ENCODE data around the gene KCNN4. TPM values are rescaled to one million over a fixed set of nuclear protein-coding genes. Genes with fewer than 3 reads are reported as not detected.

Gene KCNN4
- total and polyA plus RNA-seq, 5 donors = 0.26 to 1.4 (median 0.33) TPM; not detected in 1

Other genes starting within 250 kb of the KCNN4 start
- 1 to 10 TPM; 1.4 to 3.2 (median 2.4) TPM for gene ZNF575, start 247.8 kb downstream of the KCNN4 start, total RNA-seq
- 0.97 TPM for gene ZNF575, start 247.8 kb downstream of the KCNN4 start, polyA plus RNA-seq
- 10 to 100 TPM; 13.5 to 17.1 (median 15.6) TPM for gene XRCC1, start 205.4 kb downstream of the KCNN4 start, total RNA-seq
- 11.2 TPM for gene XRCC1, start 205.4 kb downstream of the KCNN4 start, polyA plus RNA-seq
- gene PINLYP, start 205.2 kb downstream of the KCNN4 start, total RNA-seq = 1 to 10 TPM; 3.8 to 6.8 (median 4.9) TPM
- 9.8 TPM for gene PINLYP, start 205.2 kb downstream of the KCNN4 start, polyA plus RNA-seq
- 10 to 100 TPM; 19.4 to 29.2 (median 24.7) TPM for gene IRGQ, start 184.8 kb downstream of the KCNN4 start, total RNA-seq
- 9.4 TPM for gene IRGQ, start 184.8 kb downstream of the KCNN4 start, polyA plus RNA-seq
- gene ZNF576, start 184.4 kb downstream of the KCNN4 start, total RNA-seq = 10 to 100 TPM; 11.5 to 15.4 (median 13.0) TPM
- gene ZNF576, start 184.4 kb downstream of the KCNN4 start, polyA plus RNA-seq = 11.6 TPM
- gene SRRM5, start 168.9 kb downstream of the KCNN4 start, total RNA-seq = under 1 TPM in 3 of 4 donors, not detected in 1; 0.23 to 0.29 (median 0.28) TPM
- 0.34 TPM for gene SRRM5, start 168.9 kb downstream of the KCNN4 start, polyA plus RNA-seq
- 10 to 100 TPM; 41.4 to 50.6 (median 45.7) TPM for gene ZNF428, start 161.3 kb downstream of the KCNN4 start, total RNA-seq
- 65.0 TPM for gene ZNF428, start 161.3 kb downstream of the KCNN4 start, polyA plus RNA-seq
- 10 to 100 TPM; 12.4 to 15.9 (median 14.1) TPM for gene CADM4, start 141.1 kb downstream of the KCNN4 start, total RNA-seq
- 17.6 TPM for gene CADM4, start 141.1 kb downstream of the KCNN4 start, polyA plus RNA-seq
- 10 to 100 TPM in 1 of 4 donors, 1 to 10 TPM in 3; 4.6 to 15.4 (median 7.1) TPM for gene PLAUR, start 110.8 kb downstream of the KCNN4 start, total RNA-seq
- 7.9 TPM for gene PLAUR, start 110.8 kb downstream of the KCNN4 start, polyA plus RNA-seq
- not detected for gene IRGC, start 64.9 kb downstream of the KCNN4 start, total RNA-seq
- gene IRGC, start 64.9 kb downstream of the KCNN4 start, polyA plus RNA-seq = not detected
- 10 to 100 TPM; 14.8 to 21.0 (median 15.8) TPM for gene SMG9, start 26.0 kb downstream of the KCNN4 start, total RNA-seq
- gene SMG9, start 26.0 kb downstream of the KCNN4 start, polyA plus RNA-seq = 11.7 TPM
- 1 to 10 TPM in 2 of 4 donors, under 1 TPM in 2; 0.28 to 2.5 (median 0.90) TPM for gene LYPD5, start 21.5 kb upstream of the KCNN4 start, total RNA-seq
- gene LYPD5, start 21.5 kb upstream of the KCNN4 start, polyA plus RNA-seq = 0.34 TPM
- 10 to 100 TPM; 10.7 to 13.8 (median 11.3) TPM for gene ZNF283, start 46.3 kb upstream of the KCNN4 start, total RNA-seq
- 4.7 TPM for gene ZNF283, start 46.3 kb upstream of the KCNN4 start, polyA plus RNA-seq
- 10 to 100 TPM in 1 of 4 donors, 1 to 10 TPM in 3; 6.2 to 11.3 (median 6.8) TPM for gene ZNF404, start 103.0 kb upstream of the KCNN4 start, total RNA-seq
- 12.2 TPM for gene ZNF404, start 103.0 kb upstream of the KCNN4 start, polyA plus RNA-seq
- gene ZNF45, start 154.3 kb upstream of the KCNN4 start, total RNA-seq = 1 to 10 TPM; 8.1 to 9.0 (median 8.6) TPM
- gene ZNF45, start 154.3 kb upstream of the KCNN4 start, polyA plus RNA-seq = 2.7 TPM
- 1 to 10 TPM; 4.5 to 7.3 (median 5.8) TPM for gene ZNF221, start 170.3 kb upstream of the KCNN4 start, total RNA-seq
- gene ZNF221, start 170.3 kb upstream of the KCNN4 start, polyA plus RNA-seq = 2.9 TPM
- gene ZNF155, start 203.2 kb upstream of the KCNN4 start, total RNA-seq = 10 to 100 TPM in 1 of 4 donors, 1 to 10 TPM in 3; 6.9 to 11.5 (median 7.4) TPM
- gene ZNF155, start 203.2 kb upstream of the KCNN4 start, polyA plus RNA-seq = 6.0 TPM
- 1 to 10 TPM; 3.4 to 4.2 (median 3.7) TPM for gene ZNF230, start 222.0 kb upstream of the KCNN4 start, total RNA-seq
- 1.9 TPM for gene ZNF230, start 222.0 kb upstream of the KCNN4 start, polyA plus RNA-seq
- 1 to 10 TPM; 3.6 to 4.6 (median 4.0) TPM for gene ZNF222, start 244.4 kb upstream of the KCNN4 start, total RNA-seq
- gene ZNF222, start 244.4 kb upstream of the KCNN4 start, polyA plus RNA-seq = 3.8 TPM